OCI-M2 (cell line): Measurements from ENCODE around the gene MDM1.

Source experiments
- DNase-seq: peaks from one replicate; lab custom pipeline; 2025; ENCODE audit not compliant: unreplicated experiment; lab: John Stamatoyannopoulos, UW

Gene MDM1

DNA sequence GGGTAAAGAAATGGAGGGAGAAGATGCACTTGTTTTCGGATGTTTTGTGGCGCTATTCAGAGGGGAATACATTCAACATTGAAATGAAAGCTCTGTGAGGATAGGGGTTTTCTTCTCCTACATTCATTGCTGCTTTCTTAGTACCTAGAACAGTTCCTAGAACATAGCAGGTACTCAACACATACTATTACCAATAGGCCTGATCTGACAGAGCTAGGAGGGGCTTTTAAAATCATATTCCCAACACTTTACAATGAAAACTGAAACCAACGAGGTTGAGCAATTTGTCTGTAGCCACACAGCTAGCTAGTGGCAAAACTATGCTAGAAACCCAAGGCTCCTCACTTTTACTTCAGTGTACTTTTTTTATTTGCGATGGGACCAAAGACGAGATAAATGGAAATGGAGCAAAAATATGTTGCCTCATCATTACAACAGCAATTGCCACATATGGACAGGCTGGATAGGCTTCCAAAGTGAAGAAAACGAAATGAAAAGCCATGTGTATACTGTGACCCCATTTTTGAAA lies 55.7 kb downstream of the MDM1 start:
- DNase-seq: no peak

DNA sequence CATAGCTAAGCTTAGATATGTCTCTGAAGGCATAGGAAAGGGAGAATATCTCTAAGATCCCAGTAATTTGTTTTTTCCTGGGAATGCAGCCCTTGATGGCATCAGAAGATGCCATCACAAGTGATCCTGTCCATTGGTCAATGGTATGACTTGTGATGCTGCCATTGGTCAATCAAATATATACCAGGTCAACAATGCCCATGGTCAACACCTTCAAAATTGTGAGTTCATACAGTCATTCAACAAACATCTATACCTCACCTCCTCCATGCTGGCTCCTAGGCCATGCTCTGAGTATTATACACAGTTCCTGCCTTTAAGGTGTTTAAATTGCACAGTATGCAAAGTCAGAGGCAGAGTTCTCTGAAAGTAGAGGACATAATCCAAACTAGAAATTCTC lies 59.4 kb downstream of the MDM1 start:
- no peak for DNase-seq

DNA sequence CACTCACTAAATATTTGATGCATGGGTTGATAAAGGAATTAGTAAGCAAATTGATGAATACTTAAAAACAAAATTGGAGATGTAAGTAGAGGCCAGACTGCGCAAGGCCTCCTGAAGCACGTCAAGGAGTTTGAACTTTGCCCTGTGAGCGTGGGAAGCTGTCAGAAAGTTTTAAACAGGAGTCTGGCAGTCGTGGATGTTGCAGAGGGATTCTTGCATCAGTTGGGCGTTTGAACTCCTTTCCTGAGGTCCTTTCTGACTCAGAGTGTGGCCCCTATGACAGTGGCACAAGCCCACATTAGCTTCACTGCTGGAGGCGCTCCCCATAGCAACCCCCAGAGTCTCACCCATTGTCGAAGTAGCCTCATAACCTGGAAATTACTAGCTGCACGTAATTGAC lies 60.8 kb downstream of the MDM1 start:
- no peak for DNase-seq

DNA sequence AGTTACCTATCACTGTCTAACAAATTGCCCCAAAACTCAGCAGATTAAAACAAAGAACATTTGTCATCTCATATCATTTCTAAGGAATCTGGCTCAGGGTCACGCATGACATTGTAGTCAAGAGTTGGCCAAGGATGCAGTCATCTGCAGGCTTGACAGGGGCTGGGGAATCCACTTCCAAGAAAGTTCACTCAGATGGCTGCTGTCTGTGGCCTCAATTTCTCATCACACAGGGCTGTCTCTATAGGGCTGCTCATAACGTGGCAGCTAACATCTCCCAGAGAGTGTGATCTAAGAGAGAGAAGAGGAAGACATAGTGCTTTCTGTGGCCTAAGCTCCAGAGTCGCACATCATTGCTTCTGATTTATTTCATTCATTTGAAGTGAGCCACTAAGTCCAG lies 61.8 kb downstream of the MDM1 start:
- DNase-seq: no peak

DNA sequence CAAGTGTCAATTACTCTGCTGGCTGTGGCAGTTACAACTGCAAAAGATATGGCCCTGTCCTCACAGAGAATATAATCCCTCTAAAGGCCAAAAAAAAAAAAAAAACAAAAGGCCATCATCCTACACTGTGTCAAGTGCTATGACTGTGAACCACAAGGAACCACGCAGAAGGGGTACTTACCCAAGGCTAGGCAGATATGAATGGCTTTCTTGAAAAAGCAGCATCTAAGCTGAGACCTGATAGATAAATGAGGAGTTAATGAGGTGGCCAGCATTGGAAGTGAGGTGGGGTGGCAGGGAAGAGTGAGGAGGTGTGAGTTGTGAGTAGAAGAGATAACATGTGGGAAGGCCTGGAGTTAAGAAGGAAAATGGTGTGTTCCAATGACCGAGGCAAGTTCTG lies 62.4 kb downstream of the MDM1 start:
- DNase-seq: no peak

DNA sequence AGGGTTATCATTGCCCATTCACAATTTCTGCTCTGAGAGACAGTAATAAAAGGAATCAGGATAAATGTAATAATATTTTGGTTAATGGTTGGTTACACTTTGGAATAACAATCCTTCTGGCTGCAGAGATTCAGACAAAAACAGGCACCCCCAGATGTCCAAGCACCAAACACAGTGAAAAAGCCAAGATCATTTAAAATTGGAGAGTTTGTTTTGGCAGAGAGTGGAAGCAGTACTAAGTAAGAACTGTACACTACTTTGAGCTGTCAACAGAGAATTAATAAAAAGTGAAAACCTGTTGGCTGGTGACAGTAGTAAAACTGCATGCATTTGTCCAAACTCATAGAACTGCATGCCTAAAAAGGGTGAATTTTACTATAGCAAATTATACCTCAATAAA lies 63.2 kb downstream of the MDM1 start:
- DNase-seq: no peak

DNA sequence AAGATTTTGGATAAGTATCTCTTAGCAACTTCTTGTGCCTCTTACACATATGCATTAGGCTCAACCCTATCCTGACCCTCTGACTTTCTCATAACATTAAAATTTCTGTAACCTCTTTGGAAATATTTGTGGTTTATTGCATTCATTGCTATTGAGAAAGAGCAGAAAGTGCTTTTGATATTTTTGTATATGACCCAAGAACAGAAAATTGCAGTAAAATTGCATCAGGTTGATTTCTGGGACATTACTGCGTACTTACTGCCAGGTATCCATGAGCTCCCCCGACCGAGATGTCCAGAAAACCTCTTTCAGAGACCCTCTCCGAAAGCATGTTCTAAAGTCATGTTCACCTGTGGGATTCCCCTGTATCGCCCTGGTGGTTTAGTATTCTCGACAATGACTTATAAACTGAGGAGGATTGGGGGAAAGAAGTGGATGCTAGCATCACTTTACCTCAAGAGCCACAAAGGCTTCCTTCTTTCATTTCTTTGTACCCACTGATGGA lies 64.2 kb downstream of the MDM1 start:
- no peak for DNase-seq

DNA sequence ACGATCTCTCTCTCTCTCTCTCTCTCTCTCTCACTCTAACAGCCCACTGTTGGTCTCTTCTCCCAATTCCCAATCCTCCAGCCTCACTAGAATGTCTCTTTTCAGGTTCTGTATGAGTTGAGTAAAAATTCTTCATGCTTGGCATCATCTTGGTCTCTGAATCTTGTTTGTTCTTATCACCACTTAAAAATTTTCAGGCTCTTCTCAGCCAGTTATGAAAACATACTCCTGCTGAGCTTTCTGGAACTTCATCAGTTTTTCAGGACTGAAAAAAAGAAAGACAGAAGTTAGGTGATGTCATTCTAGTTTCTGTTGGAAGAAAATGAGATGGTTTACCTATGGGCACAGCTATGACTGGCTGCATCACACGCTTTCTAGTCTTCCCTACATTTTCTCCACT lies 67.3 kb downstream of the MDM1 start:
- no peak for DNase-seq

DNA sequence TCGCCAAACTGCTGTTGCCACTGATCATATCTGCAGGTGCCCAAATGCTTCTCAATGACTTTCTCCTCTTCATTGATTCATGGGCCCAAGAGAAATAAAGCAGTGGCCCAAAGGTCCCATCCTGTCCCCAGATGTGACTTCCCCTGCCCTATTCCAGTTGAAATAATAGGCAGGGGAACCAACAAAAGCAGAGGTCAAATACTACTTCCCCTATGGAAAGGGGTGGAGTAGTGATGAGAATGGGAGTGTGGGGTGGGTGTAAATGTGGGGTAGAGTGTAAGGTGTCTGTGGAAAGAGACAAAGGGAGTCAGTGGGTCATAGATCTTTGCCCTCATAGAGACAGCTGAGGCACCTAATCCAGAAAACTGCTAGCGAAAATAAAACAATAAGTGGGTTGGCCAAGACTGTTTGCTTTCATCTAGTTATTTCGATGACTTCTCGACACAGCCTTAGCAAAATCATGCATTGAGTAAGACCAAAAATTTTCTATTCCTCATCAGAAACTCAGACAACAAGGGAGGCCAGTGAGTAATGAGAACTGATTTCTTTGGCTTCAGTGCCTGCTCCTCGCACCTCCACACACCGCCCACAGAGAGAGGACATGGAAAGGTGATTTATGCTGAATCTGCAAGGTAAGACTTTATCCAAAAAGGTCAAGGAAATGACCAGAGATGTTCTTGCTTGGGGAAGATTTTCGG lies 67.9 kb downstream of the MDM1 start:
- no peak for DNase-seq

DNA sequence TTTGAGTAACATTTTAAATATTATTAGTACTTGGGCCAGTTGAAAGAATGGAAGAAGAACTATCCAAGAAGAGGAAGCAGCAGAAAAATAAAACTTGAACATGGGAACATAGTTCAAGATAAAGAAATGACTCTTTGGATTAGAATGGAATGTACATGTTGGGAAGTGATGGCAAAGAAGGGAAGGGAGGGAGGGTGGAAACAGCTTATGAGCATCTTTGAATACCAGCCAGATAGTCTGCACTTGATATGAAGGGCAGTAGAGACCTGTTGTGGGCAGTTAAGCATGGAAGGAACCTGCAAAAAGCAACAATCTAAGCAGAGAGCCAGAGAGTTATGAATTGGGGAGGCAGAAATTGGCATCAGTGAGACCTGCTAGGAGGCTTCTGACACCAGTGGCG lies 68.8 kb downstream of the MDM1 start:
- DNase-seq: no peak

DNA sequence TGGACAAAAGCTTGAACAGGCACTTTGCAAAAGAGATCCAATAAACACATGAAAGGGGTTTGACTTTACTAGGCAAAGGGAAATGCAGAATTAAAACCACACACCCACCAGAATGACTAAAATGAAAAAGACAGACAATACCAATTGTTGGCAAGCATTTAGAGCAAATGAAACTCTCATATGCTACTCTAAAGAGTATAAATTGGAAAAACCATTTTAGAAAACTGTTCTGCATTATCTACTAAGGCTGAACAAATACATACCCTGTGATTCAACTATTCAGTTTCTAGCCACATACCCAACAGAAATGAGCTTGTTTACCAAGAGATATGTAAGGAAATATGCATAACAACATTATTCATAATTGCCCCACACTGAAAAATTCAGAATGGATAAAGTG lies 70.3 kb downstream of the MDM1 start:
- DNase-seq: no peak

DNA sequence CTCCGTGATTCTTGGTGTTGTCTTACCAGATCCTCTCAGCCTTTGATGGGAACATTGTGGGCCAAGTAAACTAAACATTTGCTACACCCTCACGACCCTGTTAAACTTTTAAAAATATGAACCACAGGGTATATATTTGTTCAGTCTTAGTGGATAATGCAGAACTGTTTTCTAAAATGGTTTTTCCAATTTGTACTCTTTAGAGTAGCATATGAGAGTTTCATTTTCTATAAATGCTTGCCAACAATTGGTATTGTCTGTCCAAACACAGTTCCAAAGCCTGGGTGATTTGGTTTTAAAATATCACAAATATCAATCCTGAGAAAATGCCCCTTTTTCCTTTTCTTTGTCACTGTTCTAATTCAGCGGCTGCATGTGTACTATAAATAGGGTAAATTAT lies 72.0 kb downstream of the MDM1 start:
- DNase-seq: no peak

DNA sequence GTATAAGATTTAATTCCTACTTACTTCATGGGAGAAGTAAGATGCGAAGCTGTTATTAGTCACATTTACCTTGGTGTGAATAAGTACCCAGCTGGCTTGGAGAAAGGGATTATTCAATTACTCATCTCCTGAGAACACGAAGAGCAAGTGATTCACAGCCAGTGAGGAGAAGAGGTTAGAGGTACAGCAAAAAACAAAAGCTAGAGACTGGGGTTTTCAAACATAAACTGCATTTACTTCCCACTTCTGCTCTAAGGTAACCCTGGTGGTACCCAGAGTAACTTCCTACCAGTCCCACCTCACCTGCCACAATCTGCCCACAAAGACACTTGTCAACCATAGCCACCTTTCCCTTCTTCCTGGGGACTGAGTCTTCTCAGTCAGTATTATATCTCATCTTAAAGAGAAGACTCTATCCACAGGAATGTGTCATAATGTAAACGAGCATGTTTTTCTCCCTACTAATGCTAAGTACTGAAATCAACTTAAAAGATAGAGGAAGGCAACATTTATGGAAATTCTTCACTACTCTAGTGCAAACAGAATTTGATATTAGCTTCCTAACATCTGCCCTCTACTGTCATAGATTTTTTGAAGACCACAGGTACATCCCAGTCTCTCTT lies 72.7 kb downstream of the MDM1 start:
- DNase-seq: no peak

DNA sequence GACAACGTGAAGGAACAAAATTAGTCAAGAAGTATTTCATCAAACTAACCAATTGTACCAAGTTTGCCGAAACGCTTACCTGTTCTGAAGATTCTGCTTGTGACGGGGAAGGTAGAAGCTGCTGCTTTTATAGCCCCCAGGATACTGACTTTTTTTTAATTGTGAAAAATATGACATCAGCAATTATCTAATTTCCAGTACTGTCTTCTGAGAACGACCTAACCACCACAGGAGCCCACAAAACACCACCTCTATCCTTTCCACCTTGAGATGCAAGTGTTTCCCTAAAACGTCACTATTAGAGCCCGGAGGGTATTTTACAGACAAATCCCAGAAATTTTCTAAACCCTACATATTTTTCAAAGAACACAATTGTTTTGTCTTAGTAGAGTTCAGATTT lies 78.7 kb downstream of the MDM1 start, which contains the start of gene IL22:
IL22 (minus strand) TSS at position 101 of the 400 bp plus-strand sequence. CDS start 156 bp downstream, outside the sequence.
- no peak for DNase-seq

DNA sequence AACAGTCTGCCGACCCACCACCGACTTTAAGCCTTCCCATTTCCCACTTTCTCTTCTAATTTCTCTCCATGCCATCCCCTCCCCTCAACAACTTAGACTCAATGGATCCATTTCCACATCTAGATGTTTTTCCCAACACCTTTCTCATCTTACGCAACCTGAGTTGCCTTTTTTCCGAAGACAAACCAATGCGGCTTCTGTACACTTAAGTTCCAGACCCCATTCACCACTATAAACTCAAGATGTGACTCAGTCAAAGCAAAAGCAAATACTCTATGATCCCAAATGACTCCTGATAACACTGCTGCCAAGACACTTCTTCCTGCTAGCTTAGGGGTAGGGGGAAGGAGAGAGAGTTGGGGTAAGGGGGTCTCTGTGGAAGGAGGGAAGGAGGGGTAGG lies 80.1 kb downstream of the MDM1 start:
- DNase-seq: no peak

DNA sequence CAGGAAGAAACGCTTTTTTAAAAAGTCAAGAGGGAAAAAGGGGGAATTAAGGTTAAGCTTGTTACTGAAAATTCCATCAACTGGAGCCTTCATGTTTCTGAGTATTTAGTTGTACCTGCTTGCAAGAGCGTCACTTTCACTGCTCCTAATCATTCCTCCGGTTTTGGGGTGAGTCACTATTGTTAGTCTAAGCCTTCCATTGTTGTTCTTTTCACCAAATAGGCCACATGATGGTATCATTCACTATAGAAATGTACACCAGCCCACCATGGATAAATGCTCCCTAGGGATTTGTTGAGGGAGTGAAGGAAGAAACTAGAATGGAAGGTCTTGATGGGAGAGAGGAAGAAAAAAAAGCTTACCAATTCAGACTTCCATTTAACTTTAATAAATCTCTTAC lies 81.7 kb downstream of the MDM1 start:
- no peak for DNase-seq

DNA sequence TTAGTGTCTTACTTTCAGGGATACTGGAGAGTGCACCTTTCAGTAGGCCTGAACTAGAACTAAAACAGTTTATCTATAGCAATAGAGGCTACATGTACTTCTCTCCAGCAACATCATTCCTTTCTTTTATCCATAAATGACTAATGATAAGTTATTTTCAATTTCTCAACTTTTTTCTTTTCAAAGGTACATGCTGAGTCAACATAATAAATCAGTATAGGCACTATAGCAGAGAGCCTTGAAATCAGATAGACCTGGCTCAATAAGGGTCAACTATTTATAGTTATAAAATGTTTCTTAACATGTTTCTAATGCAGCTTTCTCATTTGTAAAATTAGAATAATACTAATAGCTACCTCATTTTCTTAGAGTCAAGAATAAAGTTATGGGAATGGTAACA lies 84.4 kb downstream of the MDM1 start:
- DNase-seq: no peak

DNA sequence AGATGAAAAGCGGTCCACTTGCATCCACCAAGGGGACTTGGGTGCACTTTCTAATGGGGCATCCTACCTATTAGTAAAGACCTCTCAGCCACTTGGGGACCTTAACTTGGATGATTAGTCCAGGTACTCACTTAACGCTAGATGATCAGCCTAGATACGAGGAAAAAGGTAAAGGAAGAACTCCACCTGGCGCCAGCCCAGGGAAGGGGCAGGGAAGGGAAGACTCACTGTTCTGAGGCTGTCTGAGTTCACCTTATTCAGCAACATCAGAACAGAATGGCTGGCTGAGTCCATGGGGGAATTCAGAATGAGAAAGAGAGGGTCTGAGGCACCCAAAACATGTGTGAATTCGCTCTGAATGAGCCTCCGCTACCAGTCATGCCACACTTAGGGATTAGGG lies 85.8 kb downstream of the MDM1 start:
- DNase-seq: no peak

DNA sequence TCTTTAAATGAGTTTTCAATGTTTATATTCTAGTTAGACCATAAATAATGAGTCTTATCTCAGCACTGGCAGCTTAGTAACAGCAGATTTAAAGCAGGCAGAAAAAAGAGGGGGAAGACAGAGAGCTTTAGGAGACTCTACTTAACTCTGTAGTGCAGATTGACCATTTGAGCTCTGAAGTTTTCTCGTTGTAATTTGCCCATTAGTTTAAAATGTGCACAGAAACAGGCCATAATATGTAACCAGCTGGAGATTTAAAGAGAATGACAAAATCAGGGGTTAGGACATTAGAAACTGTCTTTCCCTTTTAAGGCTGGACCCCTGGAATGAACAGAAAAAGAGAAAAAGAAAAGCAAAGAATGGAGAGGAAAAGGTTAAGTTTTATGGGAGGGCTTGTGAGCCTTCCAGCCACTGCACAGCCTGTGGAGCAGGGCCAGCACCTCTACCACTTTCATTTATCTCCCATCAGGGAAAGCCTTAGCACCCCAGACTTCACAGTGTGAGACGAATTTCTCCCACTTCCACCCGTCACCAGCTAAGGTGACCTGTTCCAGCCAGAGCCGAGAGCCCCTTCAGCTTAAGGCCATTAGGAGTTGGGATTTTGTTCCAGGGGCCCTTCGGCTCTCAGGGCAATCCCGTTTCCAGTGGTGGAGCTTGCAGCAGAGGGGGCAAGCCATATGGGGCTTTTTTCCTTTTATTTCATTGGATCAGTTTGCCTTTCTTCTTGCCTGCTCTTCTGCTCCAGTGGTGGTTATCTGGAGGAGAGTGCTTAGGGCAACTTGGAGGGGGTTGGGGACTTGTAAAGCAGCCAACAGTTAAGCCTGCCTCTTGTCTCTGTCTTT lies 86.8 kb downstream of the MDM1 start:
- DNase-seq: no peak
